22Rv1 (cell line): Measurements from ENCODE around the gene SPDYE16.
"Not testable (repeated sequence)": the region's sequence is repeated elsewhere in the genome, so short reads cannot be mapped to it uniquely, and the experiment has no call there.

Experiments
- H3K27ac ChIP-seq: fragments of 450-650 bp; 2 replicates; pipeline ENCODE4 v1.5.1; 2017
- CTCF ChIP-seq: fragments of 450-650 bp; IDR thresholded peaks from 2 replicates; pipeline ENCODE4 v1.5.1; 2017; ENCODE audit warnings: mild to moderate bottlenecking
- ZFX ChIP-seq: fragments of 450-650 bp; IDR thresholded peaks from 2 replicates; pipeline ENCODE4 v1.6.1; 2017; ENCODE audit warnings: antibody characterized with exemption, borderline replicate concordance

Gene SPDYE16

GRCh38 chr7:76549025-76549854, 6.1 kb upstream of the SPDYE16 start:
- peak overlapping the region; percentile 69 for H3K27ac ChIP-seq
- 0 out of 2 replicates have a peak, but pooled peaks have one; percentile 10 for TF ChIP-seq CTCF

- not testable (repeated sequence) for H3K27ac ChIP-seq
These were observed 11.5 kb downstream of the SPDYE16 start for GRCh38 chr7:76531643-76532042.

GRCh38 chr7:76526183-76526582, 16.9 kb downstream of the SPDYE16 start:
- H3K27ac ChIP-seq: not testable (repeated sequence)

GRCh38 chr7:76516932-76517331, 26.2 kb downstream of the SPDYE16 start:
- not testable (repeated sequence) for H3K27ac ChIP-seq

- TF ChIP-seq ZFX: no peak
- TF ChIP-seq CTCF: peak; percentile 99
- H3K27ac ChIP-seq: no peak overlapping the region
These were observed 27.1 kb downstream of the SPDYE16 start for GRCh38 chr7:76515999-76516443.

- TF ChIP-seq CTCF (no peak), ZFX (no peak)
- H3K27ac ChIP-seq: no peak overlapping the region
These were observed 27.9 kb downstream of the SPDYE16 start for GRCh38 chr7:76514926-76515771.

- H3K27ac ChIP-seq: no peak overlapping the region
- TF ChIP-seq ZFX (no peak), CTCF (no peak)
These were observed 29.0 kb downstream of the SPDYE16 start for GRCh38 chr7:76513817-76514799.

- no peak for TF ChIP-seq ZFX
- peak; percentile 47 for TF ChIP-seq CTCF
- no peak overlapping the region for H3K27ac ChIP-seq
These were observed 29.9 kb downstream of the SPDYE16 start for GRCh38 chr7:76512941-76513816.

- H3K27ac ChIP-seq: not testable (repeated sequence)
These were observed 30.9 kb downstream of the SPDYE16 start for GRCh38 chr7:76511911-76512885.

- H3K27ac ChIP-seq: not testable (repeated sequence)
These were observed 31.7 kb downstream of the SPDYE16 start for GRCh38 chr7:76511200-76511910.
